AG04449 (cell line): ENCODE data around the gene CIBAR2.
"Not testable (repeated sequence)": the region's sequence is repeated elsewhere in the genome, so short reads cannot be mapped to it uniquely, and the experiment has no call there.

Source experiments
- CTCF ChIA-PET: fragments of 350-600 bp; formaldehyde crosslinking; extraction: SDS; loops from one replicate; lab custom pipeline; 2021; ENCODE audit warnings: antibody characterized with exemption; lab: Yijun Ruan, JAX
- POLR2A ChIA-PET: fragments of 400-600, 350-600 bp; formaldehyde crosslinking; extraction: SDS; loops from one replicate; lab custom pipeline; 2020; ENCODE audit warnings: antibody characterized with exemption, inconsistent platforms; lab: Yijun Ruan, JAX
- DNase-seq: peaks from one replicate; pipeline ENCODE4 v3.0.0-alpha.2; 2010; ENCODE audit warnings: low read depth, low spot score
- H3K4me3 ChIP-seq: 2 replicates; pipeline ENCODE4 v1.5.1; 2011; ENCODE audit warnings: low read depth, mild to moderate bottlenecking, control low read depth, low read length
- CTCF ChIP-seq: IDR thresholded peaks from one replicate; pipeline ENCODE4 v1.5.1; 2011; ENCODE audit warnings: mild to moderate bottlenecking, moderate library complexity, low read length, control low read depth, inconsistent platforms; ENCODE audit not compliant: insufficient read depth; ENCODE audit errors: missing control alignments

The CIBAR2 gene

GRCh38 chr16:85057212-85057889, 54.9 kb downstream of the CIBAR2 start:
- H3K4me3 ChIP-seq: no peak overlapping the region
- ChIA-PET POLR2A (no interaction called here), CTCF (interaction anchor here (0.7 to 1.7 kb wide), 8 partner anchors 10 to 86 kb away, joined by 3 to 6 read pairs (median 4); no protein-coding TSS in a partner anchor)
- no peak for DNase-seq
- TF ChIP-seq CTCF: peak; percentile 21

- no peak overlapping the region for H3K4me3 ChIP-seq
- DNase-seq: no peak
- ChIA-PET POLR2A (no interaction called here), CTCF (interaction anchor here (0.7 to 1.8 kb wide), 19 partner anchors 9 to 154 kb away, joined by 3 to 10 read pairs (median 5); partner anchors contain the start of gene KIAA0513)
- peak; percentile 53 for TF ChIP-seq CTCF
Measured at GRCh38 chr16:85056211-85056748, 56.0 kb downstream of the CIBAR2 start.

- DNase-seq: no peak
- CTCF ChIA-PET: interaction anchor here (0.7 to 1.8 kb wide), 17 partner anchors 9 to 155 kb away, joined by 3 to 10 read pairs (median 5); partner anchors contain the start of gene KIAA0513
- no peak for TF ChIP-seq CTCF
- H3K4me3 ChIP-seq: peak overlapping the region; percentile 43
- POLR2A ChIA-PET: no interaction called here
Measured at GRCh38 chr16:85055493-85056210, 56.6 kb downstream of the CIBAR2 start.

- ChIA-PET CTCF (interaction anchor here (1.6 to 1.8 kb wide), 3 partner anchors 8 to 103 kb away, joined by 5 to 10 read pairs (median 7); no protein-coding TSS in a partner anchor), POLR2A (no interaction called here)
- no peak for TF ChIP-seq CTCF
- peak overlapping the region; percentile 43 for H3K4me3 ChIP-seq
- DNase-seq: no peak
Measured at GRCh38 chr16:85054948-85055492, 57.3 kb downstream of the CIBAR2 start.

GRCh38 chr16:85054321-85054720, 58.0 kb downstream of the CIBAR2 start:
- DNase-seq, H3K4me3 ChIP-seq, CTCF ChIA-PET: not testable (repeated sequence)
- POLR2A ChIA-PET: interaction anchor here (0.7 kb wide), 1 partner anchor 34 kb away, joined by 6 read pairs; no protein-coding TSS in a partner anchor

- POLR2A ChIA-PET: no interaction called here
- no peak overlapping the region for H3K4me3 ChIP-seq
- CTCF ChIA-PET: no interaction called here
- TF ChIP-seq CTCF: no peak
- no peak for DNase-seq
Measured at GRCh38 chr16:85052536-85052935, 59.7 kb downstream of the CIBAR2 start.
